Fibroblast of skin of back (primary cell): Measurements from ENCODE around the gene WASHC2A. TPM values are rescaled to one million over a fixed set of nuclear protein-coding genes. Genes with fewer than 3 reads are reported as not detected.
A peak's percentile ranks its signal among the peaks of the same experiment; 100 is the strongest.
"Not testable (repeated sequence)": the region's sequence is repeated elsewhere in the genome, so short reads cannot be mapped to it uniquely, and the experiment has no call there.

Experiments
- DNase-seq: peaks from one replicate; pipeline ENCODE4 v3.0.0-alpha.2; 2013
- polyA plus RNA-seq, 2 experiments: library from polyadenylated mRNA; unstranded; fragments of 120-200 nt; gene quantifications; one replicate each; pipeline ENCODE4 v1.2.1, GENCODE V29; 2013; ENCODE audit not compliant: insufficient read length in 2 of 2

Gene WASHC2A
- polyA plus RNA-seq (2013, experiment 1 of 2; ENCODE audit: insufficient read length) = 23.0 TPM
- polyA plus RNA-seq (2013, experiment 2 of 2; ENCODE audit: insufficient read length) = 31.8 TPM

- DNase-seq = peak; percentile 77
Observed at GRCh38 chr10:50067546-50068351, at the start of gene WASHC2A. WASHC2A (plus strand) TSS chr10:50067954; CDS start chr10:50068006, 52 bp downstream.

- DNase-seq = not testable (repeated sequence)
Observed at GRCh38 chr10:50019279-50019678, 48.5 kb upstream of the WASHC2A start.

- not testable (repeated sequence) for DNase-seq
Observed at GRCh38 chr10:50020451-50021024, 47.2 kb upstream of the WASHC2A start.

GRCh38 chr10:50021646-50022045, 46.1 kb upstream of the WASHC2A start:
- no peak for DNase-seq

- DNase-seq = not testable (repeated sequence)
Observed at GRCh38 chr10:50024716-50025383, 42.9 kb upstream of the WASHC2A start.

GRCh38 chr10:50025627-50026026, 42.1 kb upstream of the WASHC2A start:
- DNase-seq = no peak

GRCh38 chr10:50027195-50027594, 40.6 kb upstream of the WASHC2A start:
- DNase-seq = no peak

GRCh38 chr10:50033481-50033880, 34.3 kb upstream of the WASHC2A start:
- peak; percentile 36 for DNase-seq

- not testable (repeated sequence) for DNase-seq
Observed at GRCh38 chr10:50035337-50035736, 32.4 kb upstream of the WASHC2A start.

- no peak for DNase-seq
Observed at GRCh38 chr10:50044941-50045664, 22.7 kb upstream of the WASHC2A start.

GRCh38 chr10:50046457-50046856, 21.3 kb upstream of the WASHC2A start:
- peak; percentile 49 for DNase-seq

GRCh38 chr10:50047594-50047993, 20.2 kb upstream of the WASHC2A start:
- not testable (repeated sequence) for DNase-seq

GRCh38 chr10:50051995-50052660, 15.6 kb upstream of the WASHC2A start:
- DNase-seq = peak; percentile 69

GRCh38 chr10:50052778-50053376, 14.9 kb upstream of the WASHC2A start:
- not testable (repeated sequence) for DNase-seq

- not testable (repeated sequence) for DNase-seq
Observed at GRCh38 chr10:50055494-50056292, 12.1 kb upstream of the WASHC2A start.

- not testable (repeated sequence) for DNase-seq
Observed at GRCh38 chr10:50056654-50057053, 11.1 kb upstream of the WASHC2A start.

- DNase-seq = not testable (repeated sequence)
Observed at GRCh38 chr10:50058727-50059126, 9.0 kb upstream of the WASHC2A start.

GRCh38 chr10:50059946-50060345, 7.8 kb upstream of the WASHC2A start:
- DNase-seq = not testable (repeated sequence)

GRCh38 chr10:50061548-50061947, 6.2 kb upstream of the WASHC2A start:
- not testable (repeated sequence) for DNase-seq

GRCh38 chr10:50063100-50063499, 4.7 kb upstream of the WASHC2A start:
- no peak for DNase-seq

- not testable (repeated sequence) for DNase-seq
Observed at GRCh38 chr10:50068352-50068659, 552 bp downstream of the WASHC2A start.
